Osteoblast (primary cell): ENCODE results near the gene JMJD4. TPM values are rescaled to one million over a fixed set of nuclear protein-coding genes. Genes with fewer than 3 reads are reported as not detected.

Experiments used
- DNase-seq: peaks from one replicate; pipeline ENCODE4 v3.0.0; 2011; ENCODE audit warnings: low spot score, mixed read lengths; ENCODE audit not compliant: insufficient read length; ENCODE audit errors: missing footprints
- H2AFZ ChIP-seq: 2 replicates; pipeline ENCODE4 v1.6.0; 2011; ENCODE audit warnings: mild to moderate bottlenecking, low read length
- H3K27ac ChIP-seq: 2 replicates; pipeline ENCODE4 v1.5.1; 2011; ENCODE audit warnings: mild to moderate bottlenecking, low read depth, low read length, moderate library complexity
- H3K27me3 ChIP-seq: 2 replicates; pipeline ENCODE4 v1.6.0; 2012; ENCODE audit warnings: mild to moderate bottlenecking, control low read depth, inconsistent platforms, low read length, moderate library complexity; ENCODE audit not compliant: insufficient read depth
- H3K36me3 ChIP-seq: 2 replicates; pipeline ENCODE4 v1.5.1; 2011; ENCODE audit warnings: mild to moderate bottlenecking, low read length, control low read depth, moderate library complexity; ENCODE audit not compliant: insufficient read depth
- H3K4me1 ChIP-seq: 2 replicates; pipeline ENCODE4 v1.5.1; 2011; ENCODE audit warnings: mild to moderate bottlenecking, low read length, control low read depth, moderate library complexity; ENCODE audit not compliant: insufficient read depth
- H3K4me2 ChIP-seq: 2 replicates; pipeline ENCODE4 v1.6.0; 2011; ENCODE audit warnings: mild to moderate bottlenecking, low read length; ENCODE audit not compliant: insufficient read depth
- H3K4me3 ChIP-seq: fragments of 200-600 bp; sonication (generic); 3 replicates; pipeline ENCODE4 v1.5.1; 2012; ENCODE audit warnings: mild to moderate bottlenecking, low read length, inconsistent platforms; ENCODE audit not compliant: insufficient read depth
- H3K79me2 ChIP-seq: 2 replicates; pipeline ENCODE4 v1.6.0; 2012; ENCODE audit warnings: mild to moderate bottlenecking, low read length, control low read depth, inconsistent platforms; ENCODE audit not compliant: insufficient read depth
- H3K9me3 ChIP-seq: 2 replicates; pipeline ENCODE4 v1.5.1; 2011; ENCODE audit warnings: low read depth, low read length, control low read depth
- H4K20me1 ChIP-seq: 2 replicates; pipeline ENCODE4 v1.6.0; 2012; ENCODE audit warnings: mild to moderate bottlenecking, low read length, control low read depth; ENCODE audit not compliant: insufficient read depth
- CTCF ChIP-seq: IDR thresholded peaks from 2 replicates; pipeline ENCODE4 v1.5.1; 2011; ENCODE audit warnings: mild to moderate bottlenecking, low read depth, low read length, moderate library complexity; ENCODE audit errors: extremely low read depth
- total RNA-seq: library from RNA; depleted of rRNA; stranded (reverse); fragments of >200 nt; gene quantifications from 2 replicates; pipeline ENCODE4 v1.2.3, GENCODE V29; 2012

JMJD4 gene
- total RNA-seq, result 27.5 and 30.4 TPM in 2 replicates

DNA sequence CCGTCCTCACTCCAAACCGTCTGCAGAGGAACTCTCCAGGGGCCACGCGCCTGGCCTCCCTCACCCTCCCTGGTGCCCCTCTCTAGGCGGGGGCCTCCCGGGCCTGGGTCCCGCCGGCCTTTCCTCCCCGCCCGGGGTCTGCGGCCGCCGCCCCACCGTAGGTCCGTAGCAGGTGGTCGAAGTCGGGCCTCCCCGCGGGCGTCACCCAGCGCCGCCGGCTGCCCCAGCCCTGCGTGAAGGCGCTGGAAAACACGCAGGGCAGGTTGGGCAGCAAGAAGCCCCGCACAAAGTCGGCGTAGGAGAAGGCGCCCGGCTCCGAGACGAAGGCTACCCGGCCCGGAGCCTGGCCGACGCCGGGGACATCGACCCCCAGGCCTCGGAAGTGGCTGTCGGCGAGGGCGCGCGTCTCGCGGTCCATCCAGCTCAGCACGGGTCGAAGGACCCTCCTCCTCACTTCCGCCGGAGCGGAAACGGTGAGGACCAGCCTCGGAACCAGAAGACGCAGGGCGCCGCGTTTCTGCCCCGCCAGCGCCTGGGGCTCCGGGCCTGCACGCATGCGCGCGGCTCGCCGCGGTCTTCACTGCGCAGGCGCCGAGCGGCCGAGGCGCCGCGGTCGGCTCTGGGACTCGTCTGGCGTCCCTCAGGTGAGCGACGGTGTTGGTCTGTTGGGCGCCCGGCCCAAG, at the start of gene JMJD4, which contains the start of gene SNAP47:
Gene JMJD4, minus strand, starts transcription at position 447 of the 683 bp plus-strand sequence. Its CDS starts 29 bp downstream, at position 418.
Gene SNAP47, plus strand, starts transcription at position 580 of the 683 bp plus-strand sequence. CDS start 12,302 bp downstream, outside the sequence.
- Histone ChIP-seq H3K27ac (peak within 1 kb of the TSS; percentile 61), H3K79me2 (peaks cover 71% of the 10 kb centered on the region), H3K4me2 (peak within 1 kb of the TSS; percentile 90), H3K9me3 (no peaks in the 10 kb centered on the region), H4K20me1 (peaks cover 41% of the 10 kb centered on the region), H3K4me3 (peak within 1 kb of the TSS; percentile 93), H2AFZ (peak within 1 kb of the TSS; percentile 93), H3K27me3 (no peaks in the 10 kb centered on the region), H3K36me3 (peaks cover 15% of the 10 kb centered on the region), H3K4me1 (peaks cover 13% of the 10 kb centered on the region)
- no peak for TF ChIP-seq CTCF
- peak; percentile 100 for DNase-seq

DNA sequence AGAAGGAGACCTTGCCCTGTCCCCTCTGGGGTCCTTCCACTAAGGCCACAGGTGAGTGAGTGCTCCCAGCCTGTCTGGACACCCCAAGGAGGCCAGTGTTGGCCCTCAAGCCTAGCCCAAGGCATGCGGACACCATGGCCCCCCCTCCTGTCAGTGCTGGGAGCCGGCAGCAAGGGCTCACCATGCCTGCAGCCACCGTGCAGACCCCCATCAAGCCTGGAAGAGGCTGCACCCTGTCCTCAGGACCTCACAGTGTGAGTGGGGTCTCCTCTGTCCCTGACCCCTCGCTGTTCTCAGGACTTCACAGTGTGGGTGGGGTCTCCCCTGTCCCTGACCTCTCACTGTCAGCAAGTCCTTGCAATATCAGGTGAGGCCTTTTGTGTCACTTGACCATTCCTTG, 47.1 kb upstream of the JMJD4 start:
- Histone ChIP-seq H3K27ac (no peak overlapping the region), H3K79me2 (no peaks in the 10 kb centered on the region), H3K4me2 (no peak overlapping the region), H3K36me3 (peaks cover 3% of the 10 kb centered on the region), H3K4me1 (peaks cover 12% of the 10 kb centered on the region), H3K4me3 (no peak overlapping the region), H3K9me3 (no peaks in the 10 kb centered on the region), H3K27me3 (peaks cover 17% of the 10 kb centered on the region), H2AFZ (no peak overlapping the region), H4K20me1 (peaks cover 28% of the 10 kb centered on the region)
- DNase-seq, result no peak
- TF ChIP-seq CTCF, result no peak

- Histone ChIP-seq H2AFZ (no peak overlapping the region), H3K36me3 (peaks cover 3% of the 10 kb centered on the region), H3K79me2 (no peaks in the 10 kb centered on the region), H3K27ac (no peak overlapping the region), H3K4me1 (peaks cover 12% of the 10 kb centered on the region), H3K4me3 (no peak overlapping the region), H3K9me3 (no peaks in the 10 kb centered on the region), H3K4me2 (no peak overlapping the region), H3K27me3 (peaks cover 9% of the 10 kb centered on the region), H4K20me1 (peaks cover 30% of the 10 kb centered on the region)
- TF ChIP-seq CTCF, result no peak
- DNase-seq, result no peak
These were observed 46.3 kb upstream of the JMJD4 start for GRCh38 chr1:227781314-227781930.
